Keratinocyte (primary cell): ENCODE results near the gene FAM107B. TPM values are rescaled to one million over a fixed set of nuclear protein-coding genes. Genes with fewer than 3 reads are reported as not detected.
A peak's percentile ranks its signal among the peaks of the same experiment; 100 is the strongest.
"Not testable (repeated sequence)": the region's sequence is repeated elsewhere in the genome, so short reads cannot be mapped to it uniquely, and the experiment has no call there.

Experiments used
- DNase-seq: peaks from one replicate; pipeline ENCODE4 v3.0.0-alpha.2; 2011; ENCODE audit warnings: low read depth, missing footprints, low spot score
- FAIRE-seq: peaks from 2 replicates; lab custom pipeline; 2011; peaks lifted over from hg19 to GRCh38; lab: Jason Lieb, UNC
- H2AFZ ChIP-seq: 2 replicates; pipeline ENCODE4 v1.6.0; 2012; ENCODE audit warnings: low read length, control low read depth, inconsistent platforms; ENCODE audit not compliant: control insufficient read depth
- H3K27ac ChIP-seq: 2 replicates; pipeline ENCODE4 v1.5.1; 2011; ENCODE audit warnings: low read length; ENCODE audit not compliant: control insufficient read depth, insufficient read depth
- H3K27me3 ChIP-seq: 3 replicates; pipeline ENCODE4 v1.6.0; 2011; ENCODE audit warnings: low read length; ENCODE audit not compliant: control insufficient read depth, insufficient read depth; ENCODE audit errors: extremely low read depth
- H3K36me3 ChIP-seq, 2 experiments: 2 replicates in 1 of 2; 3 replicates in 1 of 2; pipeline ENCODE4 v1.5.1; 2011; ENCODE audit warnings: low read length in 2 of 2, mild to moderate bottlenecking in 1 of 2; ENCODE audit not compliant: control insufficient read depth in 2 of 2, insufficient read depth in 2 of 2; ENCODE audit errors: extremely low read depth in 1 of 2
- H3K4me1 ChIP-seq: 3 replicates; pipeline ENCODE4 v1.5.1; 2011; ENCODE audit warnings: low read length; ENCODE audit not compliant: control insufficient read depth, insufficient read depth; ENCODE audit errors: extremely low read depth
- H3K4me2 ChIP-seq: 3 replicates; pipeline ENCODE4 v1.6.0; 2011; ENCODE audit warnings: low read depth, low read length; ENCODE audit not compliant: control insufficient read depth, insufficient read depth; ENCODE audit errors: extremely low read depth
- H3K4me3 ChIP-seq, 3 experiments: fragments of 200-600 bp in 1 of 3; sonication (generic) in 1 of 3; 2 replicates in 2 of 3; 3 replicates in 1 of 3; pipeline ENCODE4 v1.5.1; 2011 to 2016; ENCODE audit warnings: low read length in 3 of 3, mild to moderate bottlenecking in 3 of 3, control low read depth in 2 of 3, inconsistent platforms in 1 of 3, low read depth in 1 of 3, mixed read lengths in 1 of 3, mixed run types in 1 of 3, moderate library complexity in 1 of 3; ENCODE audit not compliant: control insufficient read depth in 2 of 3, insufficient read depth in 2 of 3; ENCODE audit errors: extremely low read depth in 1 of 3
- H3K79me2 ChIP-seq: 2 replicates; pipeline ENCODE4 v1.6.0; 2012; ENCODE audit warnings: low read length; ENCODE audit not compliant: control insufficient read depth, insufficient read depth
- H3K9ac ChIP-seq: 3 replicates; pipeline ENCODE4 v1.6.0; 2011; ENCODE audit warnings: low read length; ENCODE audit not compliant: control insufficient read depth, insufficient read depth; ENCODE audit errors: extremely low read depth
- H3K9me1 ChIP-seq: 3 replicates; pipeline ENCODE4 v1.6.0; 2011; ENCODE audit warnings: low read length; ENCODE audit not compliant: control insufficient read depth, insufficient read depth; ENCODE audit errors: extremely low read depth
- H3K9me3 ChIP-seq: 2 replicates; pipeline ENCODE4 v1.5.1; 2012; ENCODE audit warnings: low read depth, low read length; ENCODE audit not compliant: control insufficient read depth
- H4K20me1 ChIP-seq: 3 replicates; pipeline ENCODE4 v1.6.0; 2011; ENCODE audit warnings: low read length; ENCODE audit not compliant: control insufficient read depth, insufficient read depth; ENCODE audit errors: extremely low read depth
- EZH2 ChIP-seq: IDR thresholded peaks from one replicate; pipeline ENCODE4 v1.6.1; 2012; ENCODE audit warnings: inconsistent platforms, mild to moderate bottlenecking, low read length, moderate library complexity
- dilution Hi-C: fragments of 300-500 bp; cut with MboI; formaldehyde crosslinking; loops from one replicate; pipeline ENCODE4 v1.7.0; 2020; ENCODE audit warnings: low sequenced_read_pairs; ENCODE audit not compliant: extremely low pct_ligation_motif_present
- polyA plus RNA-seq, 5 experiments: library from polyadenylated mRNA; depleted of rRNA in 3 of 5; stranded (reverse) in 3 of 5; stranded (forward) in 1 of 5; unstranded in 1 of 5; fragments of >200 nt; gene quantifications; 1 replicate in 1 of 5; 2 replicates in 3 of 5; 3 replicates in 1 of 5; pipeline versions ENCODE4 v1.2.1 to v1.2.3, GENCODE V29; 2011 to 2012; ENCODE audit warnings: missing spikeins in 2 of 5, low read depth in 1 of 5, low replicate concordance in 1 of 5
- TF ChIP-seq, protein P1 (sequence below), 3 experiments: IDR thresholded peaks in 1 of 3; conservative IDR thresholded peaks in 1 of 3; optimal IDR thresholded peaks in 1 of 3; 2 replicates in 2 of 3; 3 replicates in 1 of 3; pipeline versions ENCODE3 to v1.5.1; 2011; ENCODE audit warnings: low read length in 3 of 3, mild to moderate bottlenecking in 3 of 3, moderate library complexity in 2 of 3, control low read depth in 1 of 3, inconsistent platforms in 1 of 3; ENCODE audit not compliant: insufficient read depth in 2 of 3; ENCODE audit errors: extremely low read depth in 1 of 3

FAM107B gene
- polyA plus RNA-seq, 1 donor (not counting 4 experiments of a cell fraction or from before 2014, with no cell fraction given) = 8.7 TPM

DNA sequence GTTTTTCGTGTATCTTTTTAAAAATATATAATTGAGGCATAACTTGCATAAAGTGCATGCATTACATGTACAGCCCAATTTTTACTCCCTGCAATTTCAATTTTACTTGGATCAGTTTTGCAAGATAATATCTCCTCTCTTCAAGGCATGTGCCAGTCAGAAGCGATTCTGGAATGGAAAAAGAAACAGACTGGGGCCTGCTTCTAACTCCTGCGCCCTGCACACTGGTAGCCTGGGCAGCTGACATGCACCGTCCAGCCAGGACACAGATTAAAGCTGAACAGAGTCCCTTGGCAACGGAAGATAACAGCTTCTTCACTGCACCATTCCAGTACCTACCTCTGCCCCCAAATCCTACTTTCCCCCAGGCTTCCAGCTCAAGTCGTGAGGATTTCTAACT lies 182.1 kb downstream of the FAM107B start:
- TF ChIP-seq EZH2 = no peak
- TF ChIP-seq, protein P1, sequence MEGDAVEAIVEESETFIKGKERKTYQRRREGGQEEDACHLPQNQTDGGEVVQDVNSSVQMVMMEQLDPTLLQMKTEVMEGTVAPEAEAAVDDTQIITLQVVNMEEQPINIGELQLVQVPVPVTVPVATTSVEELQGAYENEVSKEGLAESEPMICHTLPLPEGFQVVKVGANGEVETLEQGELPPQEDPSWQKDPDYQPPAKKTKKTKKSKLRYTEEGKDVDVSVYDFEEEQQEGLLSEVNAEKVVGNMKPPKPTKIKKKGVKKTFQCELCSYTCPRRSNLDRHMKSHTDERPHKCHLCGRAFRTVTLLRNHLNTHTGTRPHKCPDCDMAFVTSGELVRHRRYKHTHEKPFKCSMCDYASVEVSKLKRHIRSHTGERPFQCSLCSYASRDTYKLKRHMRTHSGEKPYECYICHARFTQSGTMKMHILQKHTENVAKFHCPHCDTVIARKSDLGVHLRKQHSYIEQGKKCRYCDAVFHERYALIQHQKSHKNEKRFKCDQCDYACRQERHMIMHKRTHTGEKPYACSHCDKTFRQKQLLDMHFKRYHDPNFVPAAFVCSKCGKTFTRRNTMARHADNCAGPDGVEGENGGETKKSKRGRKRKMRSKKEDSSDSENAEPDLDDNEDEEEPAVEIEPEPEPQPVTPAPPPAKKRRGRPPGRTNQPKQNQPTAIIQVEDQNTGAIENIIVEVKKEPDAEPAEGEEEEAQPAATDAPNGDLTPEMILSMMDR (optimal IDR thresholded peaks at IDR 0.05 in 1 of 3, IDR thresholded peaks at IDR 0.05 in 1 of 3, conservative IDR thresholded peaks at IDR 0.05 in 1 of 3; ENCODE audit: extremely low read depth in 1 of 3, insufficient read depth in 2 of 3, low read length in 3 of 3) = no peak
- peak overlapping the region; percentile 43 for H3K9ac ChIP-seq
- H3K27me3 ChIP-seq = no peaks in the 10 kb centered on the region
- dilution Hi-C loops = no loop called here
- H3K9me3 ChIP-seq = no peaks in the 10 kb centered on the region
- no peak for DNase-seq
- no peaks in the 10 kb centered on the region for H3K9me1 ChIP-seq
- peaks cover 14% of the 10 kb centered on the region for H3K4me1 ChIP-seq
- H3K4me3 ChIP-seq = peak overlapping the region in 2 of 3 experiments; percentile 2 to 9
- H2AFZ ChIP-seq = peak overlapping the region; percentile 47
- FAIRE-seq = no peak
- H3K4me2 ChIP-seq = peak overlapping the region; percentile 52
- peaks cover 0 to 5% of the 10 kb centered on the region in 2 experiments for H3K36me3 ChIP-seq
- H3K79me2 ChIP-seq = peaks cover 14% of the 10 kb centered on the region
- no peaks in the 10 kb centered on the region for H4K20me1 ChIP-seq
- H3K27ac ChIP-seq = peak overlapping the region; percentile 6

DNA sequence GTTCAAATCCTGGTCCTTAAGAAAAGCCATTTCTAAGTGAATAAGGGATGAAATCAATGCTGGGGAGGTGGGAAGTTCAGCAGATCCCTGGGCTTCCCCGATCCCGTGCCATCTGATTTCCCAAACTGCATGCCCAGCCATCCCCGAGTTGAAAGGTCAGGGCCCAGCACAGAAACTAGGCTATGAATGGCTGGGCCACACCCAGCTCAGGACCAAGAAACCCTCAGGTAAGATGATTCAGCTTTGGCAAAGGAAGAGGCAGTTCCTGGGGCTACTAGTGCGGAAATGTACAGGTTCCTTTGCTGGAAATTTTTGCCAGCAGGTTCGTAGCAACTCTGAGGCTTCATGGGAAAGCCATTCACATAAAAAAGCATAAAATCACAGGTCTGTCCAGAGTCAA lies 182.7 kb downstream of the FAM107B start:
- no peaks in the 10 kb centered on the region for H4K20me1 ChIP-seq
- FAIRE-seq = peak; percentile 79
- H3K79me2 ChIP-seq = peaks cover 14% of the 10 kb centered on the region
- no peaks in the 10 kb centered on the region for H3K9me1 ChIP-seq
- H3K9me3 ChIP-seq = no peaks in the 10 kb centered on the region
- H2AFZ ChIP-seq = no peak overlapping the region
- peak overlapping the region in 1 of 3 experiments; percentile 2 for H3K4me3 ChIP-seq
- TF ChIP-seq, protein P1 (optimal IDR thresholded peaks at IDR 0.05 in 1 of 3, IDR thresholded peaks at IDR 0.05 in 1 of 3, conservative IDR thresholded peaks at IDR 0.05 in 1 of 3; ENCODE audit: extremely low read depth in 1 of 3, insufficient read depth in 2 of 3, low read length in 3 of 3) = no peak
- TF ChIP-seq EZH2 = no peak
- H3K27me3 ChIP-seq = no peaks in the 10 kb centered on the region
- dilution Hi-C loops = no loop called here
- peak overlapping the region; percentile 6 for H3K27ac ChIP-seq
- H3K9ac ChIP-seq = no peak overlapping the region
- H3K36me3 ChIP-seq = peaks cover 0 to 5% of the 10 kb centered on the region in 2 experiments
- H3K4me2 ChIP-seq = peak overlapping the region; percentile 52
- peaks cover 15% of the 10 kb centered on the region for H3K4me1 ChIP-seq
- no peak for DNase-seq

DNA sequence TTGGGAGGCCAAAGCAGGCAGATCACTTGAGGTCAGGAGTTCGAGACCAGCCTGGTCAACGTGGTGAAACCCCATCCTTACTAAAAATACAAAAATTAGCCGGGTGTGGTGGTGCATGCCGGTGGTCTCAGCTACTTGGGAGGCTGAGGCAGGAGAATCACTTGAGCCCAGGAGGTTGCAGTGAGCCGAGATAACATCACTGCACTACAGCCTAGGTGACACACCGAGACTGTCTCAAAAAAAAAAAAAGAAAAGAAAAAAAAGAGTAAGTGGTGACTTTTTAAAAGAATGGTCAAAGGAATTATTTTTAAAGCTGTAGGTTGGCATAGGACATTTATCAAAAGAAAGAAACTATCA lies 185.8 kb downstream of the FAM107B start:
- H3K9me3 ChIP-seq, dilution Hi-C loops: not testable (repeated sequence)
- peaks cover 17% of the 10 kb centered on the region for H3K79me2 ChIP-seq

More for the DNA sequence above, 185.8 kb downstream of the FAM107B start:
- H3K27me3 ChIP-seq, DNase-seq, H3K4me3 ChIP-seq, FAIRE-seq, H2AFZ ChIP-seq, H3K9me1 ChIP-seq, H3K27ac ChIP-seq, H4K20me1 ChIP-seq, H3K36me3 ChIP-seq, H3K9ac ChIP-seq, H3K4me2 ChIP-seq: not testable (repeated sequence)
- peaks cover 23% of the 10 kb centered on the region for H3K4me1 ChIP-seq
